ENCODE data around the gene ABLIM3. TPM values are rescaled to one million over a fixed set of nuclear protein-coding genes. Genes with fewer than 3 reads are reported as not detected.
A peak's percentile ranks its signal among the peaks of the same experiment; 100 is the strongest.

Gene ABLIM3
- total RNA-seq, 2 experiments from 2014 or later: not detected

GRCh38 chr5:149135536-149136201 is 5.6 kb upstream of the ABLIM3 start:
- no peak for TF ChIP-seq CTCF (IDR thresholded peaks at IDR 0.05)
- Mint-ChIP-seq H3K9me3 (no peaks in the 10 kb centered on the region), H3K36me3 (ENCODE audit: low read depth) (no peaks in the 10 kb centered on the region), H3K27ac (no peak overlapping the region), H3K4me1 (ENCODE audit: low read depth) (no peaks in the 10 kb centered on the region), H3K27me3 (peaks cover 11% of the 10 kb centered on the region), H3K4me3 (no peak overlapping the region)
- ChIA-PET CTCF (interaction anchor here (3.2 kb wide), 1 partner anchor 133 kb away, joined by 15 read pairs; no protein-coding TSS in a partner anchor), POLR2A (no interaction called here)
- DNase-seq: no peak
- intact Hi-C loops (cut with micrococcal nuclease): no loop called here
- ATAC-seq: no peak

- POLR2A ChIA-PET: no interaction called here
- H3K36me3 Mint-ChIP-seq (ENCODE audit: low read depth): no peaks in the 10 kb centered on the region
- H3K9me3 Mint-ChIP-seq: no peaks in the 10 kb centered on the region
- peaks cover 16% of the 10 kb centered on the region for H3K27me3 Mint-ChIP-seq
- ATAC-seq (no peak), DNase-seq (no peak)
- no peak for TF ChIP-seq CTCF (IDR thresholded peaks at IDR 0.05)
- intact Hi-C loops (cut with micrococcal nuclease): no loop called here
- no peak overlapping the region for H3K4me3 Mint-ChIP-seq
- CTCF ChIA-PET: interaction anchor here (1.7 to 4.2 kb wide), 3 partner anchors 23 to 131 kb away, joined by 6 to 39 read pairs (median 15); no protein-coding TSS in a partner anchor
- no peaks in the 10 kb centered on the region for H3K4me1 Mint-ChIP-seq (ENCODE audit: low read depth)
- no peak overlapping the region for H3K27ac Mint-ChIP-seq
Observed at GRCh38 chr5:149138182-149138923, 2.9 kb upstream of the ABLIM3 start.

- DNase-seq (no peak), ATAC-seq (no peak)
- Mint-ChIP-seq H3K27ac (no peak overlapping the region), H3K4me3 (no peak overlapping the region), H3K27me3 (peaks cover 20% of the 10 kb centered on the region), H3K4me1 (ENCODE audit: low read depth) (no peaks in the 10 kb centered on the region), H3K9me3 (no peaks in the 10 kb centered on the region), H3K36me3 (ENCODE audit: low read depth) (no peaks in the 10 kb centered on the region)
- ChIA-PET CTCF (interaction anchor here (0.8 to 4.2 kb wide), 16 partner anchors 8 to 400 kb away, joined by 3 to 39 read pairs (median 4); no protein-coding TSS in a partner anchor), POLR2A (no interaction called here)
- no peak for TF ChIP-seq CTCF (IDR thresholded peaks at IDR 0.05)
- intact Hi-C loops (cut with micrococcal nuclease): loop anchor here (2.0 kb wide), 1 partner anchor 128 kb away; no protein-coding TSS in a partner anchor
Observed at GRCh38 chr5:149140197-149141002, 893 bp upstream of the ABLIM3 start.

- TF ChIP-seq CTCF (IDR thresholded peaks at IDR 0.05): no peak
- intact Hi-C loops (cut with micrococcal nuclease): loop anchor here (2.0 kb wide), 1 partner anchor 127 kb away; no protein-coding TSS in a partner anchor
- ChIA-PET POLR2A (no interaction called here), CTCF (interaction anchor here (0.5 to 4.2 kb wide), 30 partner anchors 7 to 409 kb away, joined by 3 to 39 read pairs (median 4); partner anchors contain the start of gene AFAP1L1)
- Mint-ChIP-seq H3K4me1 (ENCODE audit: low read depth) (no peaks in the 10 kb centered on the region), H3K36me3 (ENCODE audit: low read depth) (no peaks in the 10 kb centered on the region), H3K27ac (no peak overlapping the region), H3K27me3 (peaks cover 15% of the 10 kb centered on the region), H3K9me3 (no peaks in the 10 kb centered on the region), H3K4me3 (peak overlapping the region; percentile 32)
- no peak for ATAC-seq
- no peak for DNase-seq
Observed at GRCh38 chr5:149141957-149142851, 911 bp downstream of the ABLIM3 start.
